Heart left ventricle (tissue), 16 donors: ENCODE measurements around the gene ACVR1. TPM values are rescaled to one million over a fixed set of nuclear protein-coding genes. Genes with fewer than 3 reads are reported as not detected.

ENCODE experiments used
- ATAC-seq, 4 donors: fragments of 200-7000 bp; cut with Tn5 transposase; one replicate each; pipeline ENCODE4 v1.9.1; 2020 to 2022; ENCODE audit warnings: moderate library complexity in 4 of 4, mild to moderate bottlenecking in 3 of 4, moderate number of reproducible peaks in 1 of 4
- DNase-seq, 5 donors: peaks; one replicate each; pipeline ENCODE4 v3.0.0-alpha.2; 2020
- H3K27ac ChIP-seq, 12 donors: fragments of 200-600 bp; sonication (generic) in 4 of 12; one replicate each; pipeline versions ENCODE4 v1.5.0 to v1.8.0; 2016 to 2022; ENCODE audit warnings: mild to moderate bottlenecking in 2 of 12
- H3K27me3 ChIP-seq, 9 donors: fragments of 200-600 bp; sonication (generic) in 2 of 9; one replicate each; pipeline versions ENCODE4 v1.5.1 to v1.8.0; 2016 to 2022; ENCODE audit warnings: mild to moderate bottlenecking in 3 of 9
- H3K36me3 ChIP-seq, 9 donors: fragments of 200-600 bp; sonication (generic) in 2 of 9; one replicate each; pipeline versions ENCODE4 v1.5.0 to v1.8.0; 2018 to 2022; ENCODE audit warnings: mild to moderate bottlenecking in 2 of 9
- H3K4me1 ChIP-seq, 12 donors: fragments of 200-600 bp; sonication (generic) in 4 of 12; one replicate each; pipeline versions ENCODE4 v1.5.0 to v1.8.0; 2016 to 2022; ENCODE audit warnings: mild to moderate bottlenecking in 3 of 12
- H3K4me3 ChIP-seq, 12 donors: fragments of 200-600 bp; sonication (generic) in 4 of 12; one replicate each; pipeline versions ENCODE4 v1.5.0 to v1.8.0; 2017 to 2022; ENCODE audit warnings: mild to moderate bottlenecking in 9 of 12, moderate library complexity in 4 of 12
- H3K9me3 ChIP-seq, 12 donors: fragments of 200-600 bp; sonication (generic) in 4 of 12; one replicate each; pipeline versions ENCODE4 v1.5.0 to v1.8.0; 2016 to 2022; ENCODE audit warnings: mild to moderate bottlenecking in 1 of 12
- CTCF ChIP-seq, 12 donors: fragments of 200-600 bp; sonication (generic) in 4 of 12; IDR thresholded peaks; one replicate each; pipeline versions ENCODE4 v1.5.0 to v1.8.0; 2018 to 2022; ENCODE audit warnings: antibody characterized with exemption in 12 of 12, mild to moderate bottlenecking in 5 of 12
- POLR2A ChIP-seq, 2 donors: fragments of 450-650 bp; IDR thresholded peaks; one replicate each; pipeline ENCODE4 v1.6.1; 2017; ENCODE audit warnings: antibody characterized with exemption in 2 of 2, mild to moderate bottlenecking in 2 of 2, moderate library complexity in 2 of 2
- WGBS, 4 donors: extraction: QIAGEN DNeasy Blood & Tissue Kit in 2 of 4; methylation state at CpG; one replicate each; pipeline versions ENCODE4 v1.1.5 to v1.1.7; 2013 to 2018; 5-methylcytosine and 5-hydroxymethylcytosine counted together
- intact Hi-C, 10 donors: fragments of 100-400 bp; cut with DNase I; formaldehyde crosslinking; loops; one replicate each; pipeline versions ENCODE4 v1.11.1 to v1.14.2; 2022
- polyA plus RNA-seq, 2 donors: library from polyadenylated mRNA; stranded (reverse); fragments of 200-250 nt; gene quantifications; one replicate each; pipeline ENCODE4 v1.2.3, GENCODE V29; 2013
- total RNA-seq, 9 donors: library from RNA; depleted of rRNA in 2 of 9; stranded (reverse); fragments of >200 nt in 2 of 9; fragmentation: NEBNext Ultra II Directional in 3 of 9; extraction: Animal tissue kit (Norgen Biotek cat#: 25700) in 3 of 9; gene quantifications; one replicate each; pipeline versions ENCODE4 v1.1.0 to v1.2.4, GENCODE V29; 2016 to 2023
- donor health status: ischemic (EF 13 %, LVEDD 7.1; RV severe dilation, severe dysfunction).
- donor health status: healthy with polysubstance abuse.
- donor health status: DM: no; HTN: yes; CAD: no.
- donor health status: DM: no; HTN: no; CAD: no.
- donor health status: ischemic (EF 25% LVEDD 6.9; RV normal size, moderate dysfunction).
- donor health status: ischemic (EF 25% LVEDD 5.7; RV mildly dilated, moderate dysfunction).
- donor health status: healthy.
- donor health status: DM: yes; HTN: yes; CAD: no.
- donor health status: ischemic (EF 35%, LVEDD 5.7; RV mildly dilated, moderate dysfunction).
- donor health status: nonischemic (EF 11% LVEDD 7.7; RV severe dilation, severe dysfunction).
- donor health status: DM: yes; HTN: yes; CAD: no.
- donor health status: PGD.
- donor health status: ischemic (EF 29% LVEDD 5.4; RV normal size, mild dysfunction).
- donor health status: nonischemic (EF 23%, LVEDD 6.1; RV moderate dilation, normal function).

ACVR1 gene
- total and polyA plus RNA-seq, 11 donors = 5.6 to 37.6 (median 23.9) TPM

GRCh38 chr2:157809212-157809611 is 66.9 kb downstream of the ACVR1 start:
- Histone ChIP-seq H3K27me3 (no peaks in the 10 kb centered on the region), H3K27ac (peak overlapping the region in 1 of 12 donors; percentile 4), H3K9me3 (no peaks in the 10 kb centered on the region), H3K36me3 (peaks cover 0 to 5% (median 0%) of the 10 kb centered on the region in 9 donors), H3K4me3 (no peak overlapping the region), H3K4me1 (peaks cover 0 to 50% (median 28%) of the 10 kb centered on the region in 12 donors)
- ATAC-seq = peak in 1 of 4 donors; percentile 52
- TF ChIP-seq CTCF (IDR thresholded peaks at IDR 0.05) = no peak
- no peak for TF ChIP-seq POLR2A (IDR thresholded peaks at IDR 0.05)
- intact Hi-C loops = loop anchor here in 1 of 10 donors (5.0 kb wide), 1 partner anchor 33 kb away; no protein-coding TSS in a partner anchor
- 71 to 85% (median 73%) methylated on average over 4 of the region's 4 CpGs for whole genome bisulfite sequencing, 4 donors
- DNase-seq = no peak

GRCh38 chr2:157808421-157808820 is 67.7 kb downstream of the ACVR1 start:
- intact Hi-C loops = loop anchor here in 1 of 10 donors (5.0 kb wide), 1 partner anchor 34 kb away; no protein-coding TSS in a partner anchor
- Histone ChIP-seq H3K4me1 (peaks cover 0 to 56% (median 27%) of the 10 kb centered on the region in 12 donors), H3K4me3 (no peak overlapping the region), H3K9me3 (no peaks in the 10 kb centered on the region), H3K27me3 (no peaks in the 10 kb centered on the region), H3K27ac (peak overlapping the region in 4 of 12 donors; percentile 2 to 35 (median 8)), H3K36me3 (peaks cover 0 to 4% (median 0%) of the 10 kb centered on the region in 9 donors)
- DNase-seq (no peak), ATAC-seq (peak; percentile 61 to 84 (median 67))
- 23 to 52% (median 33%) methylated on average over 3 of the region's 3 CpGs for WGBS, 4 donors
- TF ChIP-seq CTCF (IDR thresholded peaks at IDR 0.05) = no peak
- no peak for TF ChIP-seq POLR2A (IDR thresholded peaks at IDR 0.05)

DNA sequence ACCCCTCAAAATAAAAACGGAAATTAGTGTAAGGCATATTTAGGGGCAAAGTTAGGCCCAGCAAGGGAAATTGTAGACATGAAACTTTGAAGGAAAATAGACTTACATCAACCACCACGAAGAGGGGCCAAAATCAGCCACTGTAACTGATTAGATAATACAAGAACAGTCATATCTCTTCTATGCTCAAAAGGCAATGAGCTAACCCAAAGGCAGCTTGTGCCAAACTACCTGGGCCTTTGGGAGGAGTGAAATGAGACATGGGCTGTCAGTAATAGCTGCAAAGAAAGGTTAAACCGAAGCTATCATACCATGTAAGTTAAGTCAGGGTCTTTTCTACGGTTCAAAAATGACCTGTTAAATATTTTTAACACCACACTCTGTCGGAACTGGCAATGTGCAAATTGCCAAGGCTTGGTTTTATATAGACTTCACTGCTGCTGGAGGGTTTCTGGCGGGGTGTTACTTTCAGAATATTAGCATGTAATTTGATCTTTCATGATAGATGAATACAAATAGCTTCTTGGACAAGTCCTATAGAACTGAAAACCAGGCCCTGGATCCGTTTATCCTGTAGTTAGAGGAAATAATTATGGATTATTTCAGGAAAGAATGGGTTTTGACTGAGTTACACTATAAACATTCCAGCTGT is 69.6 kb downstream of the ACVR1 start:
- H3K36me3 ChIP-seq = no peaks in the 10 kb centered on the region
- ATAC-seq (peak in 1 of 4 donors; percentile 35), DNase-seq (no peak)
- H3K9me3 ChIP-seq = no peaks in the 10 kb centered on the region
- intact Hi-C loops = loop anchor here in 1 of 10 donors (5.0 kb wide), 1 partner anchor 36 kb away; no protein-coding TSS in a partner anchor
- H3K27me3 ChIP-seq = no peaks in the 10 kb centered on the region
- WGBS, 4 donors = 52 to 57% (median 54%) methylated on average over 7 of the region's 7 CpGs
- H3K4me1 ChIP-seq = peaks cover 0 to 54% (median 25%) of the 10 kb centered on the region in 12 donors
- H3K27ac ChIP-seq = peak overlapping the region in 3 of 12 donors; percentile 4 to 49 (median 6)
- H3K4me3 ChIP-seq = no peak overlapping the region
- TF ChIP-seq CTCF (IDR thresholded peaks at IDR 0.05) (no peak), POLR2A (IDR thresholded peaks at IDR 0.05) (no peak)

DNA sequence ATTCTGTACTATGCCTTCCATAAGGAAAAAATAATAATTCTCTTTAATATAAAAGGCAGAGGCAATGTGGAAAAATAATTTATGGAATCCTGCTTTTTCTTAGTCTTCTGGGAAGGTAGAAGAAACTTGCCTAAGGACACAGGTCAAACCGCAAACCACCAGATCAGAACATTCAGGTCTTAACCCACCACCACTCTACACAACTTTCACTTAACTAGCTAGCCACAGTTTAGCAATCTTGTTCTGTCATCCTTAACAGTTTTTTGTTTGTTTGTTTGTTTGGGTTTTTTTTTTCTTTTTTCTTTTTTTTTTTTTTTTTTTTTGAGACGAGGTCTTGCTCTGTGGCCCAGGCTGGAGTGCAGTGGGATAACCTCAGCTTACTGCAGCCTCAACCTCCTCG is 70.6 kb downstream of the ACVR1 start:
- 96 to 99% (median 99%) methylated on average over 3 of the region's 3 CpGs for WGBS, 4 donors
- H3K27me3 ChIP-seq = no peaks in the 10 kb centered on the region
- peaks cover 0 to 50% (median 25%) of the 10 kb centered on the region in 12 donors for H3K4me1 ChIP-seq
- intact Hi-C loops = loop anchor here in 1 of 10 donors (5.0 kb wide), 1 partner anchor 37 kb away; no protein-coding TSS in a partner anchor
- DNase-seq (no peak), ATAC-seq (no peak)
- TF ChIP-seq CTCF (IDR thresholded peaks at IDR 0.05) (no peak), POLR2A (IDR thresholded peaks at IDR 0.05) (no peak)
- no peak overlapping the region for H3K27ac ChIP-seq
- H3K9me3 ChIP-seq = no peaks in the 10 kb centered on the region
- H3K36me3 ChIP-seq = no peaks in the 10 kb centered on the region
- no peak overlapping the region for H3K4me3 ChIP-seq
